SK-N-SH (cell line): Measurements from ENCODE around the gene DNAJB1.

Experiments
- CHD2 ChIP-seq: fragments of 150-350 bp; IDR thresholded peaks from 2 replicates; pipeline ENCODE4 v1.6.1; 2018; ENCODE audit warnings: low read length; ENCODE audit not compliant: partially characterized antibody
- FOXM1 ChIP-seq: IDR thresholded peaks from 2 replicates; pipeline ENCODE4 v1.4.0; 2012; ENCODE audit warnings: low read depth, mild to moderate bottlenecking
- MAX ChIP-seq: IDR thresholded peaks from 2 replicates; pipeline ENCODE4 v1.4.0; 2012; ENCODE audit warnings: low read depth
- POLR2AphosphoS5 ChIP-seq: IDR thresholded peaks from 2 replicates; pipeline ENCODE4 v1.6.1; 2012; ENCODE audit warnings: low read depth, low read length
- RXRA ChIP-seq: IDR thresholded peaks from 2 replicates; pipeline ENCODE4 v1.4.0; 2012; ENCODE audit warnings: low read depth, mild to moderate bottlenecking, borderline replicate concordance
- SIN3A ChIP-seq: IDR thresholded peaks from 2 replicates; pipeline ENCODE4 v1.6.1; 2012; ENCODE audit warnings: low read depth, mild to moderate bottlenecking, low read length, moderate library complexity, borderline replicate concordance
- SMC3 ChIP-seq: IDR thresholded peaks from 2 replicates; pipeline ENCODE4 v1.6.1; 2012; ENCODE audit warnings: low read depth, low read length, improper control_type of control experiment
- TEAD4 ChIP-seq: IDR thresholded peaks from 2 replicates; pipeline ENCODE4 v1.4.0; 2012; ENCODE audit warnings: mild to moderate bottlenecking, borderline replicate concordance; ENCODE audit not compliant: insufficient read depth
- TF ChIP-seq, protein P1 (sequence below): fragments of 200-600 bp; sonication (generic); IDR thresholded peaks from 2 replicates; pipeline ENCODE4 v1.6.1; 2017; ENCODE audit warnings: antibody characterized with exemption, mild to moderate bottlenecking, moderate library complexity
- TF ChIP-seq, protein P2 (sequence below): IDR thresholded peaks from 2 replicates; pipeline ENCODE4 v1.4.0; 2012; ENCODE audit warnings: low read depth, borderline replicate concordance

GRCh38 chr19:14478113-14478545 lies 40.1 kb downstream of the DNAJB1 start:
- no peak for TF ChIP-seq SIN3A
- TF ChIP-seq FOXM1 = no peak
- TF ChIP-seq CHD2 = no peak
- TF ChIP-seq, protein P1, sequence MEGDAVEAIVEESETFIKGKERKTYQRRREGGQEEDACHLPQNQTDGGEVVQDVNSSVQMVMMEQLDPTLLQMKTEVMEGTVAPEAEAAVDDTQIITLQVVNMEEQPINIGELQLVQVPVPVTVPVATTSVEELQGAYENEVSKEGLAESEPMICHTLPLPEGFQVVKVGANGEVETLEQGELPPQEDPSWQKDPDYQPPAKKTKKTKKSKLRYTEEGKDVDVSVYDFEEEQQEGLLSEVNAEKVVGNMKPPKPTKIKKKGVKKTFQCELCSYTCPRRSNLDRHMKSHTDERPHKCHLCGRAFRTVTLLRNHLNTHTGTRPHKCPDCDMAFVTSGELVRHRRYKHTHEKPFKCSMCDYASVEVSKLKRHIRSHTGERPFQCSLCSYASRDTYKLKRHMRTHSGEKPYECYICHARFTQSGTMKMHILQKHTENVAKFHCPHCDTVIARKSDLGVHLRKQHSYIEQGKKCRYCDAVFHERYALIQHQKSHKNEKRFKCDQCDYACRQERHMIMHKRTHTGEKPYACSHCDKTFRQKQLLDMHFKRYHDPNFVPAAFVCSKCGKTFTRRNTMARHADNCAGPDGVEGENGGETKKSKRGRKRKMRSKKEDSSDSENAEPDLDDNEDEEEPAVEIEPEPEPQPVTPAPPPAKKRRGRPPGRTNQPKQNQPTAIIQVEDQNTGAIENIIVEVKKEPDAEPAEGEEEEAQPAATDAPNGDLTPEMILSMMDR = no peak
- no peak for TF ChIP-seq POLR2AphosphoS5
- TF ChIP-seq TEAD4 = no peak
- TF ChIP-seq SMC3 = no peak
- TF ChIP-seq RXRA = no peak
- no peak for TF ChIP-seq MAX
- TF ChIP-seq, protein P2, sequence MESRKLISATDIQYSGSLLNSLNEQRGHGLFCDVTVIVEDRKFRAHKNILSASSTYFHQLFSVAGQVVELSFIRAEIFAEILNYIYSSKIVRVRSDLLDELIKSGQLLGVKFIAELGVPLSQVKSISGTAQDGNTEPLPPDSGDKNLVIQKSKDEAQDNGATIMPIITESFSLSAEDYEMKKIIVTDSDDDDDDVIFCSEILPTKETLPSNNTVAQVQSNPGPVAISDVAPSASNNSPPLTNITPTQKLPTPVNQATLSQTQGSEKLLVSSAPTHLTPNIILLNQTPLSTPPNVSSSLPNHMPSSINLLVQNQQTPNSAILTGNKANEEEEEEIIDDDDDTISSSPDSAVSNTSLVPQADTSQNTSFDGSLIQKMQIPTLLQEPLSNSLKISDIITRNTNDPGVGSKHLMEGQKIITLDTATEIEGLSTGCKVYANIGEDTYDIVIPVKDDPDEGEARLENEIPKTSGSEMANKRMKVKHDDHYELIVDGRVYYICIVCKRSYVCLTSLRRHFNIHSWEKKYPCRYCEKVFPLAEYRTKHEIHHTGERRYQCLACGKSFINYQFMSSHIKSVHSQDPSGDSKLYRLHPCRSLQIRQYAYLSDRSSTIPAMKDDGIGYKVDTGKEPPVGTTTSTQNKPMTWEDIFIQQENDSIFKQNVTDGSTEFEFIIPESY = no peak
